Measurements from ENCODE around the gene PTPN12. TPM values are rescaled to one million over a fixed set of nuclear protein-coding genes. Genes with fewer than 3 reads are reported as not detected.

PTPN12 gene
- total RNA-seq, 1 experiment from 2014 or later, result 82.1 TPM

GRCh38 chr7:77536017-77536412 is 1.1 kb upstream of the PTPN12 start:
- Histone ChIP-seq H3K4me1 (ENCODE audit: control insufficient read depth, insufficient read depth, low read length) (peaks cover 12% of the 10 kb centered on the region), H3K4me3 (ENCODE audit: low read depth in 2 of 2, low read length in 2 of 2) (peak overlapping the region; percentile 64 to 94), H3K27me3 (ENCODE audit: control insufficient read depth, insufficient read depth, low read length) (no peaks in the 10 kb centered on the region), H3K9me3 (ENCODE audit: control insufficient read depth, insufficient read depth, low read depth, low read length) (no peaks in the 10 kb centered on the region), H3K27ac (ENCODE audit: low read length) (peak overlapping the region; percentile 87), H3K36me3 (ENCODE audit: control insufficient read depth, insufficient read depth, low read length) (peaks cover 5% of the 10 kb centered on the region; the same call in 1 of the 2 replicates)
- intact Hi-C loops (cut with micrococcal nuclease; ENCODE audit: unreplicated experiment) (no loop called here), in situ Hi-C loops (cut with HindIII; ENCODE audit: low pct_unique_long_range_greater_than_20kb, low sequenced_read_pairs) (no loop called here)
- ChIA-PET CTCF (interaction anchor here (0.7 kb wide), 1 partner anchor 1151 kb away, joined by 3 read pairs; no protein-coding TSS in a partner anchor), POLR2A (interaction anchor here (0.5 to 0.7 kb wide), 5 partner anchors 14 to 1714 kb away, joined by 3 to 9 read pairs (median 5); no protein-coding TSS in a partner anchor)
- no peak for TF ChIP-seq POLR2AphosphoS5 (IDR thresholded peaks at IDR 0.05; ENCODE audit: low read depth, low read length)
- no TSS peak for BruUV-seq (replicated peaks)
- no peak for ATAC-seq
- no peak for DNase-seq (ENCODE audit: low read depth, low spot score)

GRCh38 chr7:77536413-77537135 is 521 bp upstream of the PTPN12 start:
- Histone ChIP-seq H3K36me3 (ENCODE audit: control insufficient read depth, insufficient read depth, low read length) (peaks cover 5% of the 10 kb centered on the region; the same call in 1 of the 2 replicates), H3K27ac (ENCODE audit: low read length) (peak overlapping the region; percentile 87), H3K9me3 (ENCODE audit: control insufficient read depth, insufficient read depth, low read depth, low read length) (no peaks in the 10 kb centered on the region), H3K27me3 (ENCODE audit: control insufficient read depth, insufficient read depth, low read length) (no peaks in the 10 kb centered on the region), H3K4me1 (ENCODE audit: control insufficient read depth, insufficient read depth, low read length) (peaks cover 17% of the 10 kb centered on the region), H3K4me3 (ENCODE audit: low read depth in 2 of 2, low read length in 2 of 2) (peak overlapping the region; percentile 64 to 94)
- ChIA-PET CTCF (interaction anchor here (0.7 kb wide), 1 partner anchor 1152 kb away, joined by 3 read pairs; no protein-coding TSS in a partner anchor), POLR2A (interaction anchor here (0.5 to 0.7 kb wide), 2 partner anchors 288 to 1713 kb away, joined by 5 to 9 read pairs; no protein-coding TSS in a partner anchor)
- ATAC-seq (peak; percentile 93), DNase-seq (ENCODE audit: low read depth, low spot score) (peak; percentile 87)
- TF ChIP-seq POLR2AphosphoS5 (IDR thresholded peaks at IDR 0.05; ENCODE audit: low read depth, low read length) (peak; percentile 93), CTCF (IDR thresholded peaks at IDR 0.05) (no peak), TCF7L2 (IDR thresholded peaks at IDR 0.05; ENCODE audit: low read depth, low read length) (no peak)
- intact Hi-C loops (cut with micrococcal nuclease; ENCODE audit: unreplicated experiment) (no loop called here), in situ Hi-C loops (cut with HindIII; ENCODE audit: low pct_unique_long_range_greater_than_20kb, low sequenced_read_pairs) (no loop called here)
- BruUV-seq (replicated peaks), result TSS peak; percentile 98

GRCh38 chr7:77537778-77538280 is 734 bp downstream of the PTPN12 start:
- H3K27ac ChIP-seq (ENCODE audit: low read length), result peak overlapping the region; percentile 99
- TF ChIP-seq POLR2AphosphoS5 (IDR thresholded peaks at IDR 0.05; ENCODE audit: low read depth, low read length) (peak; percentile 29), SIN3A (IDR thresholded peaks at IDR 0.05; ENCODE audit: borderline replicate concordance, insufficient read depth, low read depth, low read length) (no peak)
- DNase-seq (ENCODE audit: low read depth, low spot score), result no peak
- intact Hi-C loops (cut with micrococcal nuclease; ENCODE audit: unreplicated experiment), result no loop called here
- no TSS peak for BruUV-seq (replicated peaks)
- no peaks in the 10 kb centered on the region for H3K9me3 ChIP-seq (ENCODE audit: control insufficient read depth, insufficient read depth, low read depth, low read length)
- H3K36me3 ChIP-seq (ENCODE audit: control insufficient read depth, insufficient read depth, low read length), result peaks cover 5% of the 10 kb centered on the region; the same call in 1 of the 2 replicates
- peak; percentile 32 for ATAC-seq
- in situ Hi-C loops (cut with HindIII; ENCODE audit: low pct_unique_long_range_greater_than_20kb, low sequenced_read_pairs), result no loop called here
- H3K4me1 ChIP-seq (ENCODE audit: control insufficient read depth, insufficient read depth, low read length), result peaks cover 30% of the 10 kb centered on the region
- no peaks in the 10 kb centered on the region for H3K27me3 ChIP-seq (ENCODE audit: control insufficient read depth, insufficient read depth, low read length)
- ChIA-PET POLR2A (no interaction called here), CTCF (no interaction called here)
- peak overlapping the region; percentile 98 to 100 for H3K4me3 ChIP-seq (ENCODE audit: low read depth in 2 of 2, low read length in 2 of 2)

All from Panc1 (cell line).